Measurements from ENCODE around the gene HEATR9.

DNA sequence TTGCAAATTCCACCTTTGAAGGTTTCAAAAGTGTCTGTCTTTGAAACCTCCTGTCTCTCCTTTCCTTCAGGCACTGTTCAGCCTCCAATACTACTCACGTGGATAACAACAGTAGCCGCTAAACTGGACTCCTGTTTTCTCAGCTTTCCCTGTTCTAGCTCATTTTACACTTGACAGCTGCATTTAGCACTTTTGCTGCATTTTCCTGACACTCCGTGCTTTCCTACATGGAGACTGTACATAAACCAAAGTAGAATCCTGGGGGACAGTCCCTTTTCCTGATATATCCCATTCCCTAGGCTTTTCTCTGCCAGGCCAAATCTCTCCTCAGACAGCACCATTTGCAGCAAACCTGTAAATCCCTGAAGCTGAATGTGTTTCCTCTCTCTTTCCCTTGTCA is 7.8 kb upstream of the HEATR9 start:
- no peak for TF ChIP-seq EZH2phosphoT487 (conservative IDR thresholded peaks at IDR 0.05; ENCODE audit: low read length)
- TF ChIP-seq, protein P1, sequence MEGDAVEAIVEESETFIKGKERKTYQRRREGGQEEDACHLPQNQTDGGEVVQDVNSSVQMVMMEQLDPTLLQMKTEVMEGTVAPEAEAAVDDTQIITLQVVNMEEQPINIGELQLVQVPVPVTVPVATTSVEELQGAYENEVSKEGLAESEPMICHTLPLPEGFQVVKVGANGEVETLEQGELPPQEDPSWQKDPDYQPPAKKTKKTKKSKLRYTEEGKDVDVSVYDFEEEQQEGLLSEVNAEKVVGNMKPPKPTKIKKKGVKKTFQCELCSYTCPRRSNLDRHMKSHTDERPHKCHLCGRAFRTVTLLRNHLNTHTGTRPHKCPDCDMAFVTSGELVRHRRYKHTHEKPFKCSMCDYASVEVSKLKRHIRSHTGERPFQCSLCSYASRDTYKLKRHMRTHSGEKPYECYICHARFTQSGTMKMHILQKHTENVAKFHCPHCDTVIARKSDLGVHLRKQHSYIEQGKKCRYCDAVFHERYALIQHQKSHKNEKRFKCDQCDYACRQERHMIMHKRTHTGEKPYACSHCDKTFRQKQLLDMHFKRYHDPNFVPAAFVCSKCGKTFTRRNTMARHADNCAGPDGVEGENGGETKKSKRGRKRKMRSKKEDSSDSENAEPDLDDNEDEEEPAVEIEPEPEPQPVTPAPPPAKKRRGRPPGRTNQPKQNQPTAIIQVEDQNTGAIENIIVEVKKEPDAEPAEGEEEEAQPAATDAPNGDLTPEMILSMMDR (IDR thresholded peaks at IDR 0.05; ENCODE audit: insufficient read depth, low read length, poor library complexity, severe bottlenecking), result no peak
